Measurements from ENCODE around the gene POLR1A. TPM values are rescaled to one million over a fixed set of nuclear protein-coding genes. Genes with fewer than 3 reads are reported as not detected.
A peak's percentile ranks its signal among the peaks of the same experiment; 100 is the strongest.

POLR1A gene
- total RNA-seq, 1 experiment from 2014 or later = 58.3 TPM

DNA sequence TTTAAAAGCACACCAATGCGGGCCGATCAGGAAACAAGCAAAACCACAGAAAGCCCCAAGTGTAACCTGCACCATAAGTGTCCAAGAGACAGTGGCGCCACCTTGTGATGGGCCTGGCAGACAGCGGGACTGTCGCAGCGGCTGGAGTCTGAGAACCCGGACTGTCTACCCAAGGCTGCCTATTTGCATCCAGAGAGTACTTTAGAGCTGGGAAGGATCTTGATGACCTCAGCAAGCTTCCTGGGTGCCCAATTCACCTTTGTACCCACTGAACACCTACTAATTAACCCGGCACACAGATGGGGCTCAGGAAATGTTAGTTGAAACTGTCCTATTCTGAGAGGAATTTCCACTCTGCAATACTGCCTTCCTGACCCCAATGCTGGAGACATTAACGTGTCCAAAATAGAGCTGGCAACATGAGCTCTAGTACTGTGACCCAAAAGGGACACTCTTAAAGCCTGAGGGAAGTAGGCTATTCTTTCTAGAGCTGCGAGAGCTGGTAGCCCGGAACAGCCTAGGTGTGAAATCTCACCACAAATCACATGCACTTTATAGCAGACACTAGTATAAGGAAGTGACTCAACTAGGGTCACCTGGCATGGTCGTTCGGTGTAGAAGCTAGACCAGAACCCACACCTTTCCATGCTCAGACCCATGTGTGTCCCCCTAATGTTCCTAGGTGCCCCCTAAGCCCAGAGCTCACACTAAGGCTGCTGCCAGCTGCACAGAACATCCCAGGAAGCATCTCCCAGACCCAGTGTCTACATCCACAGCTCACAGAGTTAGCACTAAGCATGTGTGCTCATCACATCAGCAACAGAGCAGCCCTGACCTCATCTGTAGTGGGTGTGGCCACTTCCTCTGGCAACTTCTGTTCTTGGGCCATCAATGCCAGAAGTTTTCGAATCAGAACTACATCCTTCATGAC is 25.4 kb downstream of the POLR1A start:
- DNase-seq = peak; percentile 77
- BruUV-seq (replicated peaks) = no TSS peak
- CTCF ChIA-PET = interaction anchor here (0.7 to 4.1 kb wide), 4 partner anchors 35 to 256 kb away, joined by 4 to 42 read pairs (median 4); no protein-coding TSS in a partner anchor

DNA sequence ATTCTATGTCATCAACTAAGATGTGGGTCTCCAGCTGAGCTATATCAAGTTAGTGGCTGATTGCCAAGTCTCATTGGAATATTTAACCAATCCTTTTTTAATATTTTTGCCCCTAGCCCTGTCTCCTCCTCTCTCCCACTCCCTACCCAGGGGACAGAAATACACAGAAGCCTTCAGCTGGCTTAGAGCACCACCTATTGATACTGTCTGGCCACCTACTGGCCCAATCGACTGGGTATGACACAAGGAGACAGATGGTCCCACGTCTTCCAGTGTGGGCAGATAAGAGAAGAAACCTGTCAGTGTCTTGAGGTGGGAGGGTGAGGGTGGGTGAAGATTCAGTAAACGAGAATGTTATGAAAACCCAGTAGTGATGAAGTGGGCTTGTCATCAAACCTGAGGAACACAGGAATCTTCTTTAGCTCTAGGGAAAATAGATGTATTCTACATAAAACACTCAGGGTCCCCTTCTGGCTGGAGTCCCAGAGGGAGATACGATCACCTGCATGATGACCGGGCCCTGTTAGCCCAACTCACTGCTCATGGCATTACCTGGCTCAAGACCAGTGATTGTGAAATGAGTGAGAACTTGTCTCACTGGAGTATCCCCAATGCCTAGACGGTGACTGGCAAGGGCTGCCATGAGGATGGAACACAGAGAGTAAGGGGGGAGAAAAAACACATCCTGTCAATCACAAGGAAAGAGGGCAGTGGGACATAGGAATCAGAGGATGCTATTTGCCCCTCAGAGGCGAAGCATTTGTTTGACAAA is 26.7 kb downstream of the POLR1A start:
- Mint-ChIP-seq H3K4me3 (ENCODE audit: low read depth, unreplicated experiment) (no peak overlapping the region), H3K36me3 (ENCODE audit: insufficient read depth, unreplicated experiment) (peaks cover 45% of the 10 kb centered on the region), H3K27ac (ENCODE audit: unreplicated experiment) (no peak overlapping the region), H3K9me3 (ENCODE audit: low read depth, unreplicated experiment) (no peaks in the 10 kb centered on the region), H3K27me3 (ENCODE audit: unreplicated experiment) (no peaks in the 10 kb centered on the region), H3K4me1 (ENCODE audit: low read depth, unreplicated experiment) (no peaks in the 10 kb centered on the region)
- DNase-seq = peak; percentile 10
- TF ChIP-seq, protein P1, sequence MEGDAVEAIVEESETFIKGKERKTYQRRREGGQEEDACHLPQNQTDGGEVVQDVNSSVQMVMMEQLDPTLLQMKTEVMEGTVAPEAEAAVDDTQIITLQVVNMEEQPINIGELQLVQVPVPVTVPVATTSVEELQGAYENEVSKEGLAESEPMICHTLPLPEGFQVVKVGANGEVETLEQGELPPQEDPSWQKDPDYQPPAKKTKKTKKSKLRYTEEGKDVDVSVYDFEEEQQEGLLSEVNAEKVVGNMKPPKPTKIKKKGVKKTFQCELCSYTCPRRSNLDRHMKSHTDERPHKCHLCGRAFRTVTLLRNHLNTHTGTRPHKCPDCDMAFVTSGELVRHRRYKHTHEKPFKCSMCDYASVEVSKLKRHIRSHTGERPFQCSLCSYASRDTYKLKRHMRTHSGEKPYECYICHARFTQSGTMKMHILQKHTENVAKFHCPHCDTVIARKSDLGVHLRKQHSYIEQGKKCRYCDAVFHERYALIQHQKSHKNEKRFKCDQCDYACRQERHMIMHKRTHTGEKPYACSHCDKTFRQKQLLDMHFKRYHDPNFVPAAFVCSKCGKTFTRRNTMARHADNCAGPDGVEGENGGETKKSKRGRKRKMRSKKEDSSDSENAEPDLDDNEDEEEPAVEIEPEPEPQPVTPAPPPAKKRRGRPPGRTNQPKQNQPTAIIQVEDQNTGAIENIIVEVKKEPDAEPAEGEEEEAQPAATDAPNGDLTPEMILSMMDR (IDR thresholded peaks at IDR 0.05; ENCODE audit: unreplicated experiment) = no peak
- intact Hi-C loops (cut with micrococcal nuclease; ENCODE audit: unreplicated experiment) = no loop called here
- BruUV-seq (replicated peaks) = no TSS peak
- CTCF ChIA-PET = interaction anchor here (0.6 to 4.1 kb wide), 3 partner anchors 177 to 251 kb away, joined by 4 to 42 read pairs (median 5); no protein-coding TSS in a partner anchor

More for the DNA sequence above, 25.4 kb downstream of the POLR1A start:
- Mint-ChIP-seq H3K27me3 (ENCODE audit: unreplicated experiment) (no peaks in the 10 kb centered on the region), H3K4me1 (ENCODE audit: low read depth, unreplicated experiment) (no peaks in the 10 kb centered on the region), H3K27ac (ENCODE audit: unreplicated experiment) (no peak overlapping the region), H3K9me3 (ENCODE audit: low read depth, unreplicated experiment) (no peaks in the 10 kb centered on the region), H3K4me3 (ENCODE audit: low read depth, unreplicated experiment) (no peak overlapping the region), H3K36me3 (ENCODE audit: insufficient read depth, unreplicated experiment) (peaks cover 47% of the 10 kb centered on the region)
- TF ChIP-seq, protein P1 (IDR thresholded peaks at IDR 0.05; ENCODE audit: unreplicated experiment) = peak; percentile 71
- intact Hi-C loops (cut with micrococcal nuclease; ENCODE audit: unreplicated experiment) = loop anchor here (1.0 to 10.0 kb wide), 3 partner anchors 193 to 355 kb away; partner anchors contain the start of gene ST3GAL5

DNA sequence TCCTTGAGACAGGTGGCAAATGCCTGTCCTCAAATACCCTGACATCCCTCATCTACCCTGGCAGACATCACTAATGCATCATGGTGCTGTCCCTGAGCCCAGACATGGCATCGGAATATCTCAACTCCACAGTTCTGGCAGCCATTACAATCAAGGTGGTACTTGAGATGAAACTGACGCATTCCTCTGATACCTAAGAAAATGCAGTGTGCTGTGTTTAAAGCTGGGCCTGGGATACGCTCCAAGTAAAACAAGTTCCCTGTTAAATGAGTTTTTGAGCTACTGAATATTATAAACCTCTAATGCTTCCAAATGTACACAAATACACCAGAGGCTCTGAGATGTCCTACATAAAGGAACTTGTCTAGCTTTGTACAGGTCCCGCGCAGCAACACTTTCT is 29.8 kb downstream of the POLR1A start:
- H3K27ac Mint-ChIP-seq (ENCODE audit: unreplicated experiment) = no peak overlapping the region
- H3K36me3 Mint-ChIP-seq (ENCODE audit: insufficient read depth, unreplicated experiment) = peaks cover 35% of the 10 kb centered on the region
- H3K4me3 Mint-ChIP-seq (ENCODE audit: low read depth, unreplicated experiment) = no peak overlapping the region
- H3K27me3 Mint-ChIP-seq (ENCODE audit: unreplicated experiment) = no peaks in the 10 kb centered on the region
- CTCF ChIA-PET = interaction anchor here (0.5 to 0.7 kb wide), 2 partner anchors 248 to 413 kb away, joined by 3 read pairs; no protein-coding TSS in a partner anchor
- H3K9me3 Mint-ChIP-seq (ENCODE audit: low read depth, unreplicated experiment) = no peaks in the 10 kb centered on the region
- no peak for DNase-seq
- TF ChIP-seq, protein P1 (IDR thresholded peaks at IDR 0.05; ENCODE audit: unreplicated experiment) = no peak
- H3K4me1 Mint-ChIP-seq (ENCODE audit: low read depth, unreplicated experiment) = no peaks in the 10 kb centered on the region
- intact Hi-C loops (cut with micrococcal nuclease; ENCODE audit: unreplicated experiment) = no loop called here
- BruUV-seq (replicated peaks) = no TSS peak

DNA sequence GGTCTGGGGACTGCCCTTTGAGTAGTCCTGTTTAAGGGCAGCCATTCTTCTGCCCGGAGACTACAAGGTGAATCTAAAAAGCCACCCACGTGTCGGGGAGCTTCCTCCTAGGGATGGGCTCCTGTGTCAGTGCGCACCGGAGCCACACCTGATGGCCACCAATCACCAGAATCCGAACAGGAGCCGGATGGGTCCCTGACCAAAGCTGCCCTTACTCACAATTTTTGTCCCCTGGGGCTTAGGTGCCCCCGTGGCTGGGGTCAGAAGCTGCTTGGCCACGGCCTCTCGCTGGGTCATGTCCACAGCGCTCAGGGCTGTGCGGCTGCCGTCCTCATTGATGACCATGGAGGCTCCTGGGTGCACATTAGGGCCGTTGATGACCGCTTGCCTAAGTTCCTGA is 30.9 kb downstream of the POLR1A start:
- Mint-ChIP-seq H3K4me1 (ENCODE audit: low read depth, unreplicated experiment) (no peaks in the 10 kb centered on the region), H3K4me3 (ENCODE audit: low read depth, unreplicated experiment) (no peak overlapping the region), H3K36me3 (ENCODE audit: insufficient read depth, unreplicated experiment) (peaks cover 28% of the 10 kb centered on the region), H3K9me3 (ENCODE audit: low read depth, unreplicated experiment) (no peaks in the 10 kb centered on the region), H3K27ac (ENCODE audit: unreplicated experiment) (no peak overlapping the region), H3K27me3 (ENCODE audit: unreplicated experiment) (no peaks in the 10 kb centered on the region)
- TF ChIP-seq, protein P1 (IDR thresholded peaks at IDR 0.05; ENCODE audit: unreplicated experiment) = no peak
- no TSS peak for BruUV-seq (replicated peaks)
- DNase-seq = no peak
- CTCF ChIA-PET = no interaction called here
- intact Hi-C loops (cut with micrococcal nuclease; ENCODE audit: unreplicated experiment) = no loop called here
